ENCODE data around the gene C5orf63. TPM values are rescaled to one million over a fixed set of nuclear protein-coding genes. Genes with fewer than 3 reads are reported as not detected.

The C5orf63 gene
- total RNA-seq, 1 experiment from 2014 or later = 1.2 TPM

- H4K8ac ChIP-seq (replicated peaks; ENCODE audit: insufficient read length, low read depth, low read length) = no peak overlapping the region
- no peak overlapping the region for H2AFZ ChIP-seq (ENCODE audit: low read length)
- H3K9me3 ChIP-seq (ENCODE audit: control insufficient read depth, low read depth, low read length) = no peaks in the 10 kb centered on the region
- H4K91ac ChIP-seq (ENCODE audit: insufficient read length, low read depth, low read length) = no peak overlapping the region
- peaks cover 16% of the 10 kb centered on the region; the same call in 1 of the 2 replicates for H3K4me1 ChIP-seq (ENCODE audit: insufficient read depth, low read length)
- no peaks in the 10 kb centered on the region for H3K27me3 ChIP-seq (ENCODE audit: insufficient read depth, low read length)
- H3K4me1 Mint-ChIP-seq = peaks cover 50 to 53% of the 10 kb centered on the region in 2 experiments
- H2BK5ac ChIP-seq (ENCODE audit: insufficient read length, low read length) = no peak overlapping the region
- H3K9me3 Mint-ChIP-seq = no peaks in the 10 kb centered on the region
- DNase-seq = no peak
- H4K20me1 ChIP-seq (ENCODE audit: control insufficient read depth, insufficient read depth, insufficient read length) = no peaks in the 10 kb centered on the region
- no CpG with 5 or more reads among the region's 3 CpGs for WGBS (ENCODE audit: extremely low coverage, insufficient read length, low lambda C conversion rate)
- no peak overlapping the region for H3K18ac ChIP-seq (ENCODE audit: insufficient read length, low read depth, low read length)
- no peak overlapping the region for H2BK120ac ChIP-seq (ENCODE audit: low read depth, low read length, poor library complexity, severe bottlenecking)
- no peak overlapping the region for H3K4me2 ChIP-seq (ENCODE audit: insufficient read depth, insufficient read length, low read length)
- H3K27ac ChIP-seq (ENCODE audit: insufficient read length, low read depth, low read length) = no peak overlapping the region
- no peak overlapping the region for H3K23ac ChIP-seq (ENCODE audit: insufficient read length, low read depth, low read length)
- H3T11ph ChIP-seq (ENCODE audit: low read length) = no peak overlapping the region
- TF ChIP-seq, protein P1, sequence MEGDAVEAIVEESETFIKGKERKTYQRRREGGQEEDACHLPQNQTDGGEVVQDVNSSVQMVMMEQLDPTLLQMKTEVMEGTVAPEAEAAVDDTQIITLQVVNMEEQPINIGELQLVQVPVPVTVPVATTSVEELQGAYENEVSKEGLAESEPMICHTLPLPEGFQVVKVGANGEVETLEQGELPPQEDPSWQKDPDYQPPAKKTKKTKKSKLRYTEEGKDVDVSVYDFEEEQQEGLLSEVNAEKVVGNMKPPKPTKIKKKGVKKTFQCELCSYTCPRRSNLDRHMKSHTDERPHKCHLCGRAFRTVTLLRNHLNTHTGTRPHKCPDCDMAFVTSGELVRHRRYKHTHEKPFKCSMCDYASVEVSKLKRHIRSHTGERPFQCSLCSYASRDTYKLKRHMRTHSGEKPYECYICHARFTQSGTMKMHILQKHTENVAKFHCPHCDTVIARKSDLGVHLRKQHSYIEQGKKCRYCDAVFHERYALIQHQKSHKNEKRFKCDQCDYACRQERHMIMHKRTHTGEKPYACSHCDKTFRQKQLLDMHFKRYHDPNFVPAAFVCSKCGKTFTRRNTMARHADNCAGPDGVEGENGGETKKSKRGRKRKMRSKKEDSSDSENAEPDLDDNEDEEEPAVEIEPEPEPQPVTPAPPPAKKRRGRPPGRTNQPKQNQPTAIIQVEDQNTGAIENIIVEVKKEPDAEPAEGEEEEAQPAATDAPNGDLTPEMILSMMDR (conservative IDR thresholded peaks at IDR 0.05) = no peak
- H3K56ac ChIP-seq (ENCODE audit: insufficient read length, low read depth, low read length) = no peak overlapping the region
- H3K79me1 ChIP-seq (ENCODE audit: insufficient read depth, low read depth, low read length, poor library complexity, severe bottlenecking) = no peaks in the 10 kb centered on the region
- no peak overlapping the region for H3K9ac ChIP-seq (ENCODE audit: extremely low read depth, insufficient read length, low read length)
- no peaks in the 10 kb centered on the region for H3K27me3 Mint-ChIP-seq (ENCODE audit: low read depth)
- no peak overlapping the region for H2BK15ac ChIP-seq (ENCODE audit: low read depth, low read length)
- no peak overlapping the region for H4K5ac ChIP-seq (ENCODE audit: insufficient read length, low read depth, low read length)
- H3K27ac Mint-ChIP-seq = no peak overlapping the region
- H3K36me3 Mint-ChIP-seq (ENCODE audit: insufficient read depth in 1 of 3, low read depth in 3 of 3) = no peaks in the 10 kb centered on the region; a peak in 1 of 7 replicates
- H2AK5ac ChIP-seq (ENCODE audit: insufficient read length, low read length) = no peak overlapping the region
- no peaks in the 10 kb centered on the region for H3K79me2 ChIP-seq (ENCODE audit: insufficient read depth, low read length)
- H2BK12ac ChIP-seq (ENCODE audit: insufficient read length, low read depth, low read length) = no peak overlapping the region
- H3K14ac ChIP-seq (ENCODE audit: insufficient read depth, low read length) = no peak overlapping the region
- no peak overlapping the region for H2BK20ac ChIP-seq (ENCODE audit: low read depth, low read length, poor library complexity, severe bottlenecking)
- peaks cover 3% of the 10 kb centered on the region for H3K23me2 ChIP-seq (ENCODE audit: insufficient read length, low read depth, low read length, poor library complexity, severe bottlenecking)
- H3K4ac ChIP-seq (ENCODE audit: low read depth, low read length) = no peak overlapping the region
- H3K4me3 Mint-ChIP-seq = no peak overlapping the region
Observed at GRCh38 chr5:127074466-127074865, 1.2 kb upstream of the C5orf63 start.

Measured in H9 (cell line).